ENCODE results near the gene OSBPL5.

The OSBPL5 gene

DNA sequence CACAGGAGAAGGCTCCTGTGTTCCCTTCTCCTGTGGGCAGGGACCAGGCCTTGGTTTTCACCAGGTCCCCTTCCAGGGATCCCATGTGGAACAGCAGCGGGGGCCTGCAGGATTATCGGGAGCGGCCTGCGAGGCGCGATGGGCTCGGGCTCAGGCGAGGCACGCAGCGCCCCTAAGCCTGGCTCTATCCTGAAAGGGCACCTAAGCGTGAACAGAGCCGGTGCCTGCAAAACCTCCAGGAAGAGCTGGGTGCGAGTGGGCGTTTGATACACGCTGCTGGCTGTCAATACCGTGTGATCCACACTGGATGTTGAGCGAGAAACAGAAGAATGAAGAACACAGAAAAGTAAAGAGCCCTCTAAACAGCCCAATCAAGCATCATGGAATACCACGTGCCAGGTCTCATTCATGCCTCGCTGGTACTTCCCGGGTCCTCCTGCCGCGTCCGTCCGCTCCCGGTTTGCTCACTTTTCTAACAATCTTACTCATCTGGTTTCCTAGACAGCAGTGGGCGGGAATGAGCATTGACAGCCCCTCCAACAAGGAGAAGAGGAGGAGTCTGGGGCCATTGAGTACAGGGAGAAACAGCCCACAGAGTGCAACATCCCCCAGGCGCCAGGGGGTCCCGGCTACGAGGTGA, 12.5 kb downstream of the OSBPL5 start:
- TF ChIP-seq, protein P1, sequence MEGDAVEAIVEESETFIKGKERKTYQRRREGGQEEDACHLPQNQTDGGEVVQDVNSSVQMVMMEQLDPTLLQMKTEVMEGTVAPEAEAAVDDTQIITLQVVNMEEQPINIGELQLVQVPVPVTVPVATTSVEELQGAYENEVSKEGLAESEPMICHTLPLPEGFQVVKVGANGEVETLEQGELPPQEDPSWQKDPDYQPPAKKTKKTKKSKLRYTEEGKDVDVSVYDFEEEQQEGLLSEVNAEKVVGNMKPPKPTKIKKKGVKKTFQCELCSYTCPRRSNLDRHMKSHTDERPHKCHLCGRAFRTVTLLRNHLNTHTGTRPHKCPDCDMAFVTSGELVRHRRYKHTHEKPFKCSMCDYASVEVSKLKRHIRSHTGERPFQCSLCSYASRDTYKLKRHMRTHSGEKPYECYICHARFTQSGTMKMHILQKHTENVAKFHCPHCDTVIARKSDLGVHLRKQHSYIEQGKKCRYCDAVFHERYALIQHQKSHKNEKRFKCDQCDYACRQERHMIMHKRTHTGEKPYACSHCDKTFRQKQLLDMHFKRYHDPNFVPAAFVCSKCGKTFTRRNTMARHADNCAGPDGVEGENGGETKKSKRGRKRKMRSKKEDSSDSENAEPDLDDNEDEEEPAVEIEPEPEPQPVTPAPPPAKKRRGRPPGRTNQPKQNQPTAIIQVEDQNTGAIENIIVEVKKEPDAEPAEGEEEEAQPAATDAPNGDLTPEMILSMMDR (IDR thresholded peaks at IDR 0.05; ENCODE audit: insufficient read depth, missing control alignments), result no peak
- no peak for FAIRE-seq
- DNase-seq (ENCODE audit: insufficient read length, low spot score), result no peak

DNA sequence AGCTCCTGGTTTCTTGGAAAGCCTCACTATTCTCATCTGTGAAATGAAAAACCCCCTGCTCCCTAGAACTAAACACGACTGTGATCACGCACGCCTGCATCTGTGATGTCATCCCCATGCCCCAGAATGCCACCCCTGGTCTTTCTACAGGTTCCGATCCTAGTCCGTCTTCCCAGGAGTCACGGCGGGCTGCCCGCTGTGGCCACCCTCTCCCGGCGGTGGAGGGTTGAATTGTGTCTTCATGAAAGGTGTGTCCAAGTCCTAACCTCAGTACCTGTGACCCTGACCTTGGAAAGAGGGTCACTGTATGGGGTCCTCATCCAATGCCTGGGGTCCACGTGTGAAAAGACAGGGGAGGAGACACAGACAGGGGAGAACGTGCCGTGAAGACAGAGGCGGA, 14.4 kb downstream of the OSBPL5 start:
- FAIRE-seq (no peak), DNase-seq (ENCODE audit: insufficient read length, low spot score) (no peak)
- TF ChIP-seq, protein P1 (IDR thresholded peaks at IDR 0.05; ENCODE audit: insufficient read depth, missing control alignments), result no peak

DNA sequence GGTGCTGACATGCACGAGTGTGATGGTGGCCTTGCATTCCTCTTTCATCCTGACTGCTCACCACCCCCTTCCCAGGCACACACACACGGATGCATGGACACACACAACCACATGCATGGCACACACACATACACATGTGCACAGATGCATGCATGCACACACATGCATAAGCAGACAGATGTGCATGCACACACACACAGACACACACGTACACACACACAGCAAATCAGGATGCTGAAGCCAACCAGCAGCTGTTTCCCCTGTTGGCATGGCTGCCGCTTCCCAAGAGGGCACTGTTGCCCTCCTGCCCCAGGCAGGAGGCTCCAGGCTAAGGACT, 15.3 kb downstream of the OSBPL5 start:
- DNase-seq (ENCODE audit: insufficient read length, low spot score) (no peak), FAIRE-seq (no peak)
- TF ChIP-seq, protein P1 (IDR thresholded peaks at IDR 0.05; ENCODE audit: insufficient read depth, missing control alignments), result no peak

DNA sequence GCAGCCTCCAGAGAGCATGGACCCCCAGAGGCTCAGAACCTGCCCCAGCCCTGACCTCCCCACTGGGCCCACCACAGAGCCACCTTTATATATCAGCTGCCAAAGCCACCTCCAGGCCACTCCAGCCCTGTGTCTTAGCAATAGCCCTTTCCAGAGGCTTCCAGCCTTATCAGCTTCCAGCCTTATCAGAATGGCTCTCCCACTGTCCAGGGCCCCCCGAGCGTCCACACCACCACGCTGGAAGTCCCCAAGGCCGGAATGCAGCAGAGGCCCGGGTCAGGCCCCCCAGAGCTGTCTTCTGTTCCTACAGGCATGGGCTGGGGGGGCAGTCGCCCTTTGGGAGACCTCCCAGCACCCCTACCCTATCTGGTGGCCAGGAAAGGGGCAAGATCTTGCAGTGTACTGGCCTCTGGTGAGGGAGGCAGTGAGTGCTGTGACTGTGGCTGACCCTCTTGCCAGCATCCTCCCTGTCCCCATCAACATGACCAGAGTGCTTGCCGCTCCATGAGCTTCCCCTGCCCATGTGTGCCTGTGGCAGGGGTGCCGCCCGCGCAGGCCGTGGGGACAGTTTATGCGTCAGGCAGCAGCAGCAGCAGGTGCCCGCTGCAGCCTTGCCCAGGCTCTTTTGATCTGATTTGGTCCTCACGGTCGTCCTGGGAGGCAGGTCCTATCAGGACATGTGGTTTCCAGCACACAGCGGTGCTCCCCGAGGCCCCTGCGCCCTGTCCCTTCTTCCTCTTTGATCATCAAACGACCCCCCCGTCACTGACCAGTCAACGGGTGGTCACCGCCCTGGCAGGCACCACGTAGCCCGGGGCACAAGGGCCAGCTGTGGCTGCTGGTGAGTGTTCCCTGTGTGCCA, 15.9 kb downstream of the OSBPL5 start:
- TF ChIP-seq, protein P1 (IDR thresholded peaks at IDR 0.05; ENCODE audit: insufficient read depth, missing control alignments), result no peak
- FAIRE-seq (no peak), DNase-seq (ENCODE audit: insufficient read length, low spot score) (no peak)

GRCh38 chr11:3148255-3148989, 16.7 kb downstream of the OSBPL5 start:
- TF ChIP-seq, protein P1 (IDR thresholded peaks at IDR 0.05; ENCODE audit: insufficient read depth, missing control alignments), result no peak
- FAIRE-seq (no peak), DNase-seq (ENCODE audit: insufficient read length, low spot score) (peak; percentile 31)

GRCh38 chr11:3147626-3148025, 17.5 kb downstream of the OSBPL5 start:
- DNase-seq (ENCODE audit: insufficient read length, low spot score) (no peak), FAIRE-seq (no peak)
- TF ChIP-seq, protein P1 (IDR thresholded peaks at IDR 0.05; ENCODE audit: insufficient read depth, missing control alignments), result no peak

Data from D721Med (cell line).